Measurements from ENCODE around the gene EPYC. TPM values are rescaled to one million over a fixed set of nuclear protein-coding genes. Genes with fewer than 3 reads are reported as not detected.

EPYC gene
- total RNA-seq, 1 donor from 2014 or later, result not detected

DNA sequence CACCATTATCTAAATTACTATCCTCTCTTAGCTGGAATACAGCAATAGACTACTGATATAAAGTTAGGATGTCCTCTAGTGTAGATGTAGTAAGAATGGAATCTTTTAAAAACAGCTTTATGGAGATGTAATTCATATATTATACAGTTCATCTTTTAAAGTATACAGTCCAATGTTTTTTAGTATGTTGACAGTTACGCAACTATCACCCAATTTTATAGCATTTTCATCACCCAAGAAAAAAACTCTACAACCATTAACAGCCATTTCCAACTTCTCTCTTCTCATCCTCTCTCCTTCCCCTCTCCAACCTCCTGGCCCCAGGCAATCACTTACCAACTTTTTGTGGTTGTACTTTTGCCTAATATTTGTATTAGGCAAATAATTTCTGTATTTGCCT is 22.6 kb downstream of the EPYC start:
- Mint-ChIP-seq H3K27ac (ENCODE audit: unreplicated experiment) (no peak overlapping the region), H3K36me3 (ENCODE audit: low read depth) (peaks cover 2% of the 10 kb centered on the region), H3K27me3 (ENCODE audit: low read depth) (no peaks in the 10 kb centered on the region), H3K4me1 (peaks cover 7% of the 10 kb centered on the region), H3K4me3 (no peak overlapping the region), H3K9me3 (peaks cover 3% of the 10 kb centered on the region)
- no peak for DNase-seq (ENCODE audit: low read depth, low spot score)
- TF ChIP-seq, protein P1, sequence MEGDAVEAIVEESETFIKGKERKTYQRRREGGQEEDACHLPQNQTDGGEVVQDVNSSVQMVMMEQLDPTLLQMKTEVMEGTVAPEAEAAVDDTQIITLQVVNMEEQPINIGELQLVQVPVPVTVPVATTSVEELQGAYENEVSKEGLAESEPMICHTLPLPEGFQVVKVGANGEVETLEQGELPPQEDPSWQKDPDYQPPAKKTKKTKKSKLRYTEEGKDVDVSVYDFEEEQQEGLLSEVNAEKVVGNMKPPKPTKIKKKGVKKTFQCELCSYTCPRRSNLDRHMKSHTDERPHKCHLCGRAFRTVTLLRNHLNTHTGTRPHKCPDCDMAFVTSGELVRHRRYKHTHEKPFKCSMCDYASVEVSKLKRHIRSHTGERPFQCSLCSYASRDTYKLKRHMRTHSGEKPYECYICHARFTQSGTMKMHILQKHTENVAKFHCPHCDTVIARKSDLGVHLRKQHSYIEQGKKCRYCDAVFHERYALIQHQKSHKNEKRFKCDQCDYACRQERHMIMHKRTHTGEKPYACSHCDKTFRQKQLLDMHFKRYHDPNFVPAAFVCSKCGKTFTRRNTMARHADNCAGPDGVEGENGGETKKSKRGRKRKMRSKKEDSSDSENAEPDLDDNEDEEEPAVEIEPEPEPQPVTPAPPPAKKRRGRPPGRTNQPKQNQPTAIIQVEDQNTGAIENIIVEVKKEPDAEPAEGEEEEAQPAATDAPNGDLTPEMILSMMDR (conservative IDR thresholded peaks at IDR 0.05), result no peak

DNA sequence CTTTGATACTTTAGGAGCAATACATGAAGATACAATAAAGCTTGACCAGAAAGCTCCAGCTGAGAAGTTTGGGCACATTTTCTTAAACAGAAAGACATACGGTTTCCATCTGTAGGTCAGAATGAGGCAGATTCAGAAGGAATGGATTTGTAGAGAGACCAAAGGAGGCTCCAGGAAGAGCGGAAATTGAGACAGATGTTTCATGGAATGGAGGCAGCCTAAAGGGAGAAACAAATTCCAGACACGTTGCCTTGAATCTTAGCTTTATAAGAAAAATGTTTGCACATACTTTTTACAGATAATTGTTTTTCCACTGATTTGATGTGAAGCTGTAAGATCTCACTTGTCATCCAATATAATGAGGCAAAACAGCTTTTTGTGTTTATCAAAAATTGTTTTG is 24.8 kb downstream of the EPYC start:
- no peak overlapping the region for H3K4me3 Mint-ChIP-seq
- no peaks in the 10 kb centered on the region for H3K36me3 Mint-ChIP-seq (ENCODE audit: low read depth)
- H3K9me3 Mint-ChIP-seq, result no peaks in the 10 kb centered on the region
- no peak for DNase-seq (ENCODE audit: low read depth, low spot score)
- peaks cover 7% of the 10 kb centered on the region for H3K4me1 Mint-ChIP-seq
- H3K27ac Mint-ChIP-seq (ENCODE audit: unreplicated experiment), result no peak overlapping the region
- TF ChIP-seq, protein P1 (conservative IDR thresholded peaks at IDR 0.05), result no peak
- no peaks in the 10 kb centered on the region for H3K27me3 Mint-ChIP-seq (ENCODE audit: low read depth)

DNA sequence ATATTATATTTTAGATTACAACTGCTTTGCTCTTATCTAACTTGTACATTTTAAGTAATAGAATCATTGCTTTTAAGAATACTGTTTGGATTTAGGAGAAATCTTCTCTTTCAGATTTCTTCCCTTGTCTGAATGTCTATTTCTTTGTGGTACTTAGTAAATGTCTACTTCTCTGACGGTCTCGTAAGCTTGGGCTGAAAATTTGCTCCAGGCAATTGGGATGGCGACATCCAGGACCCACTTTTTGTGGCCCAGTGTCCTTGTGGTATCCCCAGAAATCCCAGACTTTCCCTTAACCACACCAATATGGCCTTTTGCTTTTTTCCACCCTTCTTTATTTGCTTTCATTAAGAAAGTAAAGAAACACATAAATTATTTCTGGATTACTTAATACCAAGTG is 25.8 kb downstream of the EPYC start:
- TF ChIP-seq, protein P1 (conservative IDR thresholded peaks at IDR 0.05), result no peak
- Mint-ChIP-seq H3K27me3 (ENCODE audit: low read depth) (no peaks in the 10 kb centered on the region), H3K4me3 (no peak overlapping the region), H3K4me1 (peaks cover 12% of the 10 kb centered on the region), H3K36me3 (ENCODE audit: low read depth) (no peaks in the 10 kb centered on the region), H3K27ac (ENCODE audit: unreplicated experiment) (no peak overlapping the region), H3K9me3 (no peaks in the 10 kb centered on the region)
- no peak for DNase-seq (ENCODE audit: low read depth, low spot score)

DNA sequence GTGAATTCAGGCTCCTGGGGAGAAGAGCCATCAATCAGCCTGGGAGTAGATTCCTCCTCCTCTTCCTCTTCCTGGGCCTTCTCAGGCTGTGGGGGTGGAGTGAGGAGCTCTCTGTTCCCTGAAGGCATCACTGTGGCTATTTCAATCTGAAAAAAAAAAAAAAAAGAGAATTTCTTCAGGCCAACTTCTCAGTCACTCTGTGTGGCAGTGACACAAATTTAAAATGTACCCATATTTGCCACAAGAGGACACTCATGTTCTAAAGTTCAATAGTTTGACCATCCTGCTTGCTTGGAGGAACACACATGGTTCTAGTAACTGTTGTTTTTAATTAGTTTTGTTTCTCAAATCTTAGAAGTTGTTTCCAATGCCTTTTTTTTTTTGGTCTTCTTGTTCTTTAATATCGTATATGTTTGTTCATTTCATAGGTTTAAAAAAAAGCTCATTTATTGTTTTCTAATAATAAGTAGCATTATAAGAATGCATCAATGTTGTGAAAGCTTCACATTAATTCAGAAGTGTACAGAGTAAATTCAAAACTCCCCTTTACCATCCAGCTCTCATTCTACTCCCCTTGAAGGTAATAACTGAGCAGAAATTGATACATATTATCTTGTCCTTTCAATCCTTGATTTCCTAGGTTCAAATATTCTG is 26.5 kb downstream of the EPYC start:
- Mint-ChIP-seq H3K9me3 (no peaks in the 10 kb centered on the region), H3K4me1 (peaks cover 12% of the 10 kb centered on the region), H3K36me3 (ENCODE audit: low read depth) (no peaks in the 10 kb centered on the region), H3K27me3 (ENCODE audit: low read depth) (no peaks in the 10 kb centered on the region), H3K27ac (ENCODE audit: unreplicated experiment) (no peak overlapping the region), H3K4me3 (no peak overlapping the region)
- no peak for DNase-seq (ENCODE audit: low read depth, low spot score)
- TF ChIP-seq, protein P1 (conservative IDR thresholded peaks at IDR 0.05), result peak; percentile 81

GRCh38 chr12:90977224-90977623 is 27.5 kb downstream of the EPYC start:
- Mint-ChIP-seq H3K27me3 (ENCODE audit: low read depth) (no peaks in the 10 kb centered on the region), H3K27ac (ENCODE audit: unreplicated experiment) (no peak overlapping the region), H3K36me3 (ENCODE audit: low read depth) (no peaks in the 10 kb centered on the region), H3K9me3 (no peaks in the 10 kb centered on the region), H3K4me1 (peaks cover 12% of the 10 kb centered on the region), H3K4me3 (no peak overlapping the region)
- TF ChIP-seq, protein P1 (conservative IDR thresholded peaks at IDR 0.05), result no peak
- DNase-seq (ENCODE audit: low read depth, low spot score), result no peak
